CD4-positive, alpha-beta T cell treated with Interleukin-10 for 1 hour (primary cell): Measurements from ENCODE around the gene WDR54.
"Not testable (repeated sequence)": the region's sequence is repeated elsewhere in the genome, so short reads cannot be mapped to it uniquely, and the experiment has no call there.

Source experiments
- DNase-seq: peaks from one replicate; pipeline ENCODE4 v3.0.0-alpha.2; 2020

WDR54 gene

DNA sequence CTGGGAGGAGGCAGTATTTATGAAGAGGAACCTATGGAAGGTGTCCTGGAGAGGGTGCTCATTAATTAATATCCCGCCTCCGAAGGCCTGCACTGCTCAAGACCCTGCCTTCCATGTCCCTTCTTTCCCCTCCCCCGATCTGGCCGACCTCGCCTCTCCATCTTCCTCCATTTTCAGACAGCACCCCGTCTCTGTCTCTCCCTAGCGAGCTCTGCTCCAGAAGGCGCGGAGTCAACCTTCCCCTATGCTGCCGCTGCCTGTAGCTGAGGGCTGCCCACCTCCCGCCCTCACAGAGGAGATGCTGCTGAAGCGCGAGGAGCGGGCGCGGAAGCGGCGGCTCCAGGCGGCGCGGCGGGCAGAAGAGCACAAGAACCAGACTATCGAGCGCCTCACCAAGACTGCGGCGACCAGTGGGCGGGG, 35.6 kb downstream of the WDR54 start:
- DNase-seq = no peak

DNA sequence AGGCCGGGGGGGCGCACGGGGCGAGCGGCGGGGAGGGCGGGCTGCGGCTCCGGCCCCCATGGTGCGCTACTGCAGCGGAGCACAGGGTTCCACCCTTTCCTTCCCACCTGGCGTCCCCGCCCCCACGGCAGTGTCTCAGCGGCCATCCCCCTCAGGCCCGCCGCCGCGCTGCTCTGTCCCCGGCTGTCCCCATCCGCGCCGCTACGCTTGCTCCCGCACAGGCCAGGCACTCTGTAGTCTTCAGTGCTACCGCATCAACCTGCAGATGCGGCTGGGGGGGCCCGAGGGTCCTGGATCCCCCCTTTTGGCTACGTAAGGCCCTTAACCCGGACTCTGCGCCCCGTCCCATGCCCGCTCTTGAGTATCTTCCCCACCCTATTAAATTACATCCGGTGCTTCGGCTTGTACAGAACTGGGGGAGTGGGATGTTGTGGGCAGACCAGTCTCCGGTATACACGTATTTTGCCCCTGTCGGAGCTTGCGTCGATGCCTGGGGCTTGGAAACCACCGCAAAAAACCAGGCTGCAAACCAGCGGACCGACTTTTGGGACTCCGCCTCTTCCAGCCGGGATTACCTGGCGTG, 36.1 kb downstream of the WDR54 start:
- DNase-seq = peak; percentile 86

DNA sequence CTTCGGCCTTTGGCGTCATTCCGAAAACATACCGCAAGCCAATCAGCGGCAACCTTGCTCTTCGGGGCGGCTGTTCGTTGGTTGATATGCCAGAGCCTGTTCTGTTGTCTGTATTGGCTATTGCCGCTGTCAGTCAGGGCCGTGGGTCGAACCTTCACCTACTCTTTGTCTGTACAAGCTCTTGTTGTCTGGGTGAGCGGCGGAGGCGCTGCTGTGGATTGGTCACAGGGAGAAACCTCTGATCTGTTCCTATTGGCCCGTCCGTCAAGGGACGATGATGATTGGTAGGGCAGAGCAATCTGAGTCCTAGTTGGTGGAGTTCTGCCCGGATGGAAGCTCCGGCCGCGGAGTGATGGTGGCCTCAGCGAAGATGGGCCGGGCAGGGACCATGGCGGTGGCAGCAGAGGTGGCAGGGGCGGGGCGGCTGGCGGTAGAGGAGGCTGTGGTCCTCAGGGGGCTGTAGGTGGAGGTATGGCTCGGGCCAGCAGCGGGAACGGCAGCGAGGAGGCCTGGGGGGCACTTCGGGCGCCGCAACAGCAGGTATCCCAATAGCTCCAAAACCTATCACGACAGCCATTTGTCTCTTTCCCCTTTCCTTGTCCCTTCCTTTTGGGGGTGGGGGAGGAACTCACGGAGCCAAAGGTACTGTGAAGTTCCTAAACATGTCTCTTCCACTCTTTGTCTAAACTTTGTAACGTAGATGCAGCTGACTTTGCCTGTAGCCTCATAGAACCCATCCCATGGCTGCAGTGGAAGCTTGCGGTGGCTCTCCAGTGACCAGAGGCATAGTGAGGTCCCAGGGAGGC, 36.8 kb downstream of the WDR54 start, which contains the start of gene WBP1:
WBP1 (plus strand) TSS at position 307 of the 806 bp plus-strand sequence; CDS start at position 472, 165 bp downstream.
- DNase-seq = peak; percentile 100

DNA sequence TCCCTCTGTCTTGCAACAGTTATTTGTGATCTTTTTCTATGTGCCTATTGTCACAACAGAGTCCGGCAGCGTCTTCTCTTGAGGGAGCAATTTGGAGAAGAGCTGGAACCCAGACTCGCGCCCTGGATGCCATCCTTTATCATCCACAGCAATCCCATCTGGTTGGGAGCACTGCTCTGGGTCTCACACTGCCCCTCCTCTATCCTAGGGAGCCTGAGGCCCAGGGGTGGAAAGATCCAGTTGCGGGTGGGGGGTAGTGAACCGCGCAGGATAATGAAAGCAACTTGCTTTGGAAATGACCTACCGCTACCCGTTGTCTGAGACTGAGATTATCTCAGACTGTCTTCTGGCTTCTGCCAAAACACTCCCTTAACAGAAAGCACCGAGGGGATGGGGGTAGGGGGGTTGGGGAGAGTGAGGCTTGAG, 37.4 kb downstream of the WDR54 start:
- DNase-seq = no peak

DNA sequence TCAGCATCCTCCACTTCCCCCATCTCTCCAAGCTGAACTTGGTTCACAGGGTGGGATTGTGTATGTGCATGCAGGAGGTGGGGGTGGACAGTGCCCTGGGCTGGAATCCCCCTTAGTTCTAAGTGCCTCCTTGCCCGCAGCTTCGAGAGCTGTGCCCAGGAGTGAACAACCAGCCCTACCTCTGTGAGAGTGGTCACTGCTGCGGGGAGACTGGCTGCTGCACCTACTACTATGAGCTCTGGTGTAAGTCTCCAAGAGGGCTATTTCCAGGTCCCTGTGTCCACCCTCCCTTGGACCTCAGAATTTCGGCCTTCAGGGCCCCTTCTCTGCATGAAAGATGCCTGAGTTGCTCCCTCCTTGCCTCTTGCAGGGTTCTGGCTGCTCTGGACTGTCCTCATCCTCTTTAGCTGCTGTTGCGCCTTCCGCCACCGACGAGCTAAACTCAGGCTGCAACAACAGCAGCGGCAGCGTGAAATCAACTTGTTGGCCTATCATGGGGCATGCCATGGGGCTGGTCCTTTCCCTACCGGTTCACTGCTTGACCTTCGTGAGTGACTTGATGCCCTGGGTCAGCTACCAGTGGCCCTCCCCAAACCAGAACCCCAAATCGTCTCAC, 38.1 kb downstream of the WDR54 start:
- DNase-seq = not testable (repeated sequence)

DNA sequence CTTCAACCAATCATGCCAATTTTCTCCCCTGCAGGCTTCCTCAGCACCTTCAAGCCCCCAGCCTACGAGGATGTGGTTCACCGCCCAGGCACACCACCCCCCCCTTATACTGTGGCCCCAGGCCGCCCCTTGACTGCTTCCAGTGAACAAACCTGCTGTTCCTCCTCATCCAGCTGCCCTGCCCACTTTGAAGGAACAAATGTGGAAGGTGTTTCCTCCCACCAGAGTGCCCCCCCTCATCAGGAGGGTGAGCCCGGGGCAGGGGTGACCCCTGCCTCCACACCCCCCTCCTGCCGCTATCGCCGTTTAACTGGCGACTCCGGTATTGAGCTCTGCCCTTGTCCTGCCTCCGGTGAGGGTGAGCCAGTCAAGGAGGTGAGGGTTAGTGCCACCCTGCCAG, 38.7 kb downstream of the WDR54 start:
- DNase-seq = not testable (repeated sequence)

DNA sequence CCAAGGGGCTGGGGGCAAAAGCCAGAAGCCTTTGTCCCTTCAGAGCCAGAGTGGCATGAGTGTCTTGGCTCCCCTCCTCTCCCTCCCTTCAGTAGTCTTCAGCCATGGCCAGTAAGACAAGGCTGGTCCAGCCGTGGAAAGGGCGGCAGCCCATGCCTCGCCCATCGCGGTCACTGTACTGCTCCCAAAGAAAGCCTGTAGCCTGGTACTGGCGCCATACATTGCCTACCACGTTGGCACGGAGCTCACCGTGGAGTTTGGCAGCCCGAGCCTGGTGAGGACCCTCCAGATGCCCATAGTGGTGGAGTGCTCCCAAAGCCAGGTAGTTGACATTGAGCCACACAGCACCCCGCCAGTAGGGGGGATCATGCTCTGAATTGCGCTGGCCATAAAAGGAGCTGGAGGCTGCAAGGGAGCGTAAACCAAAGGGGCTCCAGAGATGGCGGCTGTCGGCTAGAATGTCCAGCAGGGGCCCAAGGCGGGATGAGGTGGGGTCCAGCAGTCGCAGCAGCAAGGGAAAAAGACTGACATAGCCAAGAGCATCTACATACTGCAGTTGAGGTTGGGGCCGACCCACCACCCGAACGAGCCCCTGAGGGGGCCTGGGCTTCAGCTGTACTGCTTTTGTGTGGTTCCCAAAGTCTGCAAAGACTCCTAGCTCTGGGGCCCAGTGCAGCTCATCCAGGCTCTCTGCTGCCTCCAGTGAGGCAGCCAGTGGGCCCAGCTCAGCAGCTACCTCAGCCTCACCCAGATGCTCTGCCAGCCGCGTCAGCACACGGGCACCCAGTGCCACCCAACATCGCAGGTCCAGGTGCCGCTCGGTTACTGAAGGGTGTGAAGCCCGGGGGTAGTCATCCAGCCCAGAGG, 39.9 kb downstream of the WDR54 start:
- no peak for DNase-seq

DNA sequence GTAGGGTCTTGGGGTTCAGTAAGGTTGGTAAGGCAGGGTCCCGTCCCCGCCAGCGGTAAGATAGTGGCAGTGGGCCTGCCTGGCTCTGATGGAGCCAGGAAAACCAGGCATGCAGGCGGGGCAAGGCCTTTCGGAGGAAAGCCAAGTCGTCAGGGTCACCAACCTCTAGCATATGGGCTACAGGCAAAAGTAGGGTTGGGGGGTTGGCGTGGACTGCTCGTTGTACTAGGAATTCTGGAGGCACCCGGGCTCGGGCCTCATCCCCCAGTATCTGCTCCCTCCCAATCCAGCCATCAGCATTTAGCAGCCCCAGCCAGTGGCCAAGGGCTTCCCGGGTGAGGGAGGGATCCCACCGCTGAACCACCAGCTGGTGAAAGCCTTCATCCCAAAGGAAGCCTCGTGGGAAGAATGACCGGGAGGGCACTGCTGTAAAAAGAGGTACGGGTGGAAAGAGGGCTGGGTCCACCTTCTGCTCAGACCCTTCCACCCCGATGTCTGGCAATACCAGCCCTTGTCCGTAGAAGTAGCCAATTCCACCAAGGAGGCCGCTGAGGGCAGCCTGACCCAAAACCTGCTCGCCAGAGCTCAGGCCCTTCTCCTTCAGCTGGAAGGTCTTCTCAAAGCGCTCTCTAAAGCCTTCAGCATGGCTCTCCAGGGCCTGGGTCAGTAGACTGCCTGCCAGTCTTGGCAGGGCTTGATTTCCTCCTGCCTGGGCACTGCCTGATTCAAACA, 40.7 kb downstream of the WDR54 start:
- DNase-seq = no peak

DNA sequence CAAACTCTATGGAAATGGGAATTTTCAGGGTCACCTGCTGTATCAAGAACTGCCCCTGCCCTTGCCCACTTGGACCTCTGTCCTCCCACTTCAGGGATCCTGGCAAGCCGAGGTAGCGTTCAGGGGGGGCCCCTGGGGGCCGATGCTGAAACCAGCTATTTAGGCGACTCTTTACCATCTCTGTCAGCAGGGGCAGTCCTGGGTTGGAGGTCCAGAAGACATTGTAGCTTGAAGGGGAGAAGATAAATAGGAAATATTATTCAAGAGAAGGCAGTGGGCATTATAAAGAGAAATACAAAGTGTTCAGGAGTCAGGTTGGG, 41.2 kb downstream of the WDR54 start:
- DNase-seq = no peak

DNA sequence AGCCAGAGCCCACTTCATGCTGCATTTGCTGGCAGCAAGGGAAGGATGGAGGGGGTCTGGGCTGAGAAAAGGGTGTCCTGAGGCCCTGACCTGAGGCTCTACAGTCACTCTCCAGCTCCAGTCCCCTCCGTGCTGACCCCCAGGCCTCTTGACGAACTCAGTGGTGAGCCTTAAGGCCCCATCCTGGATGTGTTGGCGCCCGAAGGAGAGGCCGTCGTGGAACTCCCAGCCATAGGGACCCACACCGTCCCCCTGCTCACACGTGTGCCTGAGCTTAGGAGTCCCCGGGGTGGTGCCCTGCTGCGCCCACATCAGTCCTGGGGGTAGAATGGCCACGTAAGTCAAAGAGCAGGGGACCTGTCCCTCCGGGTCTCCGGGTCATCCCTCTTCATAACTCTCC, 42.9 kb downstream of the WDR54 start:
- DNase-seq = no peak

DNA sequence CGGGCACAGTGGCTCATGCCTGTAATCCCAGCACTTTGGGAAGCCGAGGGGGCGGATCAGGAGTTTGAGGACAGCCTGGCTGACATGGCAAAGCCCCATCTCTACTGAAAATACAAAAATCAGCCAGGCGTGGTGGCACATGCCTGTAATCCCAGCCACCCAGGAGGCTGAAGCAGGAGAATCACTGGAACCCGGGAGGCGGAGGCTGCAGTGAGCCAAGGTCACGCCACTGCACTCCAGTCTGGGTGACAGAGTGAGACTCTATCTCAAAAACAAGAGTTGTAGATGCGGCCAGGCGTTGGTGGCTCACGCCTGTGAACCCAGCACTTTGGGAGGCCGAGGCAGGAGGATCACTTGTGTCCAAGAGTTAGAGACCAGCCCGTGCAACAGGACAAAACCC, 49.2 kb downstream of the WDR54 start:
- not testable (repeated sequence) for DNase-seq

DNA sequence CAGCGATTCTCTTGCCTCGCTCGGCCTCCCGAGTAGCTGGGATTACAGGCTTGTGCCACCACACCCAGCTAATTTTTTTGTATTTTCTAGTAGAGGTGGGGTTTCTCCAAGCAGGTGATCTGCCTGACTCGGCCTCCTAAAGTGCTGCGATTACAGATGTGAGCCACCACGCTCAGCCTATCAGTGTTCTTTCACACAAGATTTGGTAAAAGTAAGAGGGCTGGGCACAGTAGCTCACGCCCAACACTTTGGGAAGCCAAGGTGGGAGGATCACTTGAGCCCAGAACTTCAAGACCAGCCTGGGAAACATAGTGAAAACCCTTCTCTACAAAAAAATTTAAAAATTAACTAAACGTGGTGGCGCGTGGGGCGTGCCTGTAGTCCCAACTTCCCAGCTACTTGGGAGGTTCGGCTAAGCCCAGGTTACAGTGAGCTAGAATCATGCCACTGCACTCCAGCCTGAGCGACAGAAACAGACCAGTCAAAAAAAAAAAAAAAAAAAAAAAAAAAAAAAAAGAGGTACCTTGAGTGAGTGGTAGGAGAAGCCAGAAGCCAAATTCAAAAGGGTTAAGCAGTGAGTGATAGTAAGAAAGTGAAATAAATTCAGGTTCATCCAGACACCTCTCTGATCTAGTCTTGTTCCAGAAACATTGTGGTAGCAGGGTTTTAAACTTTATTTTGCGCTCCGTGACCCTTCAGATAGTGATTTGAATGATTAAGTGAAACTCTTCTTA, 50.0 kb downstream of the WDR54 start:
- no peak for DNase-seq

DNA sequence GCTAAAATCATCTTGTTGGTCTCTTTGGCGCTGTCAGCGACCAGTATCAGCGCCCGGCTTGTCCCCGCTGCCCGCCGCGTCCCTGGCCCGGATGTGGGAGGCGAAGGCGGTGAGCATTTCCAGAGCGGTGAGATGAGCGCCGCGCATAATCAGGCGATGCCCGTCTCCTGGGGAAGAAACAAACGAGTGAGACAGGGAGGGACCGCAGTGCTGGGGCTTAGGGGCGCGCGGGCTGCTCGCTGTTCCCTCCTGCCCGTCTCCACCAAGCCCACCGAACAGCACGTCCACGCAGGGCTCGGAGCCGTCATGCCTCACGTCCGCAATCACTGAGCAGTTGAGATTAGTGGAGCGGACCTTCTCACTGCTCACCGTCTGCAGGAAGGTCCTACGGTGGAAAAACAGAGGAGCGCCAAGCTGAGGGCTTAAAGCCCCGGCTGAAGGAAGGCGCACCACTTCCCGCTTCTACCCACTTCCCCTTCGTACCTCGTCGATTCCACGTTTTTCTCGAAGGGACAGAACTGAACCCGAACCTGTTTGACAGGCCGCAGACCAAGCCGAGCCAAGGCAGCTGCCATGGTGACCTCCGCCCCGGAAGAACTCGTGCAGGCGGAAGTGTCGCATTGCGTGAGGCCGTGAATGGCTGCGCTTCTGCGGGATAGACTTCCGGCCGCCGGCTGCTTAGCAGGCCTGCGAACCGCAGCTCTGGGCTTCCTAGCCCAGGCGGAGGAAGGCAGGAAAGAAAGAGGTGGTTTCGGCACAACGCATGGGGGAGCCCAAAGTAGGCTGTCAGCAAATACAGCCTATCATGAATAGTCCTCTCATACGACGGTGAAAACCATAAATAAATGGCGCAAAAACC, 50.8 kb downstream of the WDR54 start, which contains the start of gene MRPL53:
MRPL53 (minus strand) TSS at position 595 of the 859 bp plus-strand sequence; CDS start at position 575, 20 bp downstream.
- DNase-seq = peak; percentile 96

DNA sequence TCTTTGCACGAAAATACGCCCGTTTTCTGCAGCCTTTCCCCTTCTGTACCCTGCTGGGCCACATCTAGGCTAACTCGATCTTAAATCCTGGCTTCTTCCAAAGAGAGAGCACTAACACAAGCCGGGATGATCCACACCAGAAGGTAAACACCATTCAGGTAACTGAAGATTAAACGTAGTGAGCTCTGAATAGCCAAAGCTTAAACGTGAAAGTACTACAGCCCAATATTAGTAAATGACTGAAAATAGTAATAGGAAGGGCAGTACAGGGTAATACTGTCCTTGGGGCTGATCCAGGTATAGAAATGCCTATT, 51.4 kb downstream of the WDR54 start:
- DNase-seq = no peak

DNA sequence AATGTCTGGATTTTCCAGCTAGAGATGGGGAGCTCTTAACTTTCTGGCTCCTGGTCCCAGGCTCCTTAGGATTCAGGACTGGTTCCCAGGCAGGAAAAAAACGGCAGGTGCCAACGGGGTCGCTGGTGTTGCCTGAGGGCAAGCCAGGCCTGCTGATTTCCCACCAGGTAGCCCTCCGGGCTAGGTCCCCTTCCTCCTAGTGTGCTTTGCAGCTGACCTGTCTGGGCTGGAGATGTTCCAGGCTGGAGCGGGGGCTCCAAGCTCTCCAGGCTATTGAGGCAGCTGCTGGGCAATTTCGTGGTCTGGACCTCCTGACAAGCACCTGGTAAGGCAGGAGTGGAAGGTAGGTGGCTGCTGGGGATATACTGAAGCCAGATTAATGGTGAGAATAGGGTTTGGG, 53.0 kb downstream of the WDR54 start:
- DNase-seq = no peak

DNA sequence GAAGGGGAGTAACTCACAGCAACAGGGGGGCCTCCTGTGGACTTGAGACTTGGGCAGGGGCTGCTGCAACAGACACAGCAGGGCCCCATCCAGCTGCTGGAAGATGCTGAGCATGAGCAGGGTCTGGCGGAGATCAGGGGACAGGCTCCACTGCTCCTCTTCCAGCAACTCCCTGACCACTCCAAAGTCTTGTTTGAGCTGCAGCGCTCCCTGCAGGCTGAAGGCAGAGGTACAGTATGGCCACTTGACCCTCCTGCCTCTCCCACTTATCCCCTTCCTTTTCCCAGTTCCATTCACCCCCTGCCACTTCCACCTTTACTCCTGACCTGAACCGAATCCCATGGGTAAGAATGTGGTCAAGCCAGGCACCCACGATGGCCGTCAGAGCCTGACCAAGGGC, 53.4 kb downstream of the WDR54 start:
- no peak for DNase-seq
